Right ventricle myocardium inferior (tissue), 1 donor: Measurements from ENCODE around the gene SYNGR2. TPM values are rescaled to one million over a fixed set of nuclear protein-coding genes. Genes with fewer than 3 reads are reported as not detected.
"Not testable (repeated sequence)": the region's sequence is repeated elsewhere in the genome, so short reads cannot be mapped to it uniquely, and the experiment has no call there.

Source experiments
- ATAC-seq: fragments of 200-7000 bp; cut with Tn5 transposase; one replicate; pipeline ENCODE4 v1.9.1; 2020; ENCODE audit warnings: mild to moderate bottlenecking, moderate library complexity
- DNase-seq: peaks from one replicate; pipeline ENCODE4 v3.0.0; 2021; ENCODE audit errors: missing footprints
- intact Hi-C: fragments of 100-400 bp; cut with DNase I; formaldehyde crosslinking; loops from one replicate; pipeline ENCODE4 v1.11.0; 2022
- total RNA-seq: library from RNA; stranded (reverse); fragmentation: NEBNext Ultra II Directional; extraction: Animal tissue kit (Norgen Biotek cat#: 25700); gene quantifications from one replicate; pipeline ENCODE4 v1.2.1, GENCODE V29; 2021
- donor health status: DM: no; HTN: yes; CAD: no; lungs with severe emphysema.

Gene SYNGR2
- total RNA-seq, 1 donor from 2014 or later, result 120 TPM

DNA sequence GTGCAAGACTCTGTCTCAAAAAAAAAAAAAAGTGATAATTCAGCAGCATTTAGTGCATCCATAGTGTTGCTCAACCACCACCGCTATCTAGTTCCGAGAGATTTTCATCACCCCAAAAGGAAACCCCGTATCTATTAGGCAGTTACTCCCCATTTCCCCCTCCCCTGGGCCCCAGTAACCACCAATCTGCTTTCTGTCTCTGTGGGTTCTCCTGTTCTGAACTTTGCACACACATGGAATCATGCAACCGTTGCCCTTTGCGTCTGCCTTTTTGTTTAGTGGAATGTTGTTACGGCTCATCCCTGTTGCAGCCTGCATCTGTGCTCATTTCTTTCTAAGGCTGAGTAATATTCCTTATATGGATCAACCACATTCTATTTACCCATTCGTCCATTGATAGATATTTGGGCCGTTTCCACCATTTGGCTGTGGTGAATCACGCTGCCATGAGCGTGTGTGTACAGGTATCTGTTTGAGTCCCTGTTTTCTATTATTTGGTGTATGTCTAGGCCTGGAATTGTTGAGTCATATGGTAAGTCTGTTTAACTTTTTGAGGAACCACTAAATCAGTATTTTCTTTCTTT is 8.7 kb upstream of the SYNGR2 start:
- intact Hi-C loops, result no loop called here
- no peak for DNase-seq

DNA sequence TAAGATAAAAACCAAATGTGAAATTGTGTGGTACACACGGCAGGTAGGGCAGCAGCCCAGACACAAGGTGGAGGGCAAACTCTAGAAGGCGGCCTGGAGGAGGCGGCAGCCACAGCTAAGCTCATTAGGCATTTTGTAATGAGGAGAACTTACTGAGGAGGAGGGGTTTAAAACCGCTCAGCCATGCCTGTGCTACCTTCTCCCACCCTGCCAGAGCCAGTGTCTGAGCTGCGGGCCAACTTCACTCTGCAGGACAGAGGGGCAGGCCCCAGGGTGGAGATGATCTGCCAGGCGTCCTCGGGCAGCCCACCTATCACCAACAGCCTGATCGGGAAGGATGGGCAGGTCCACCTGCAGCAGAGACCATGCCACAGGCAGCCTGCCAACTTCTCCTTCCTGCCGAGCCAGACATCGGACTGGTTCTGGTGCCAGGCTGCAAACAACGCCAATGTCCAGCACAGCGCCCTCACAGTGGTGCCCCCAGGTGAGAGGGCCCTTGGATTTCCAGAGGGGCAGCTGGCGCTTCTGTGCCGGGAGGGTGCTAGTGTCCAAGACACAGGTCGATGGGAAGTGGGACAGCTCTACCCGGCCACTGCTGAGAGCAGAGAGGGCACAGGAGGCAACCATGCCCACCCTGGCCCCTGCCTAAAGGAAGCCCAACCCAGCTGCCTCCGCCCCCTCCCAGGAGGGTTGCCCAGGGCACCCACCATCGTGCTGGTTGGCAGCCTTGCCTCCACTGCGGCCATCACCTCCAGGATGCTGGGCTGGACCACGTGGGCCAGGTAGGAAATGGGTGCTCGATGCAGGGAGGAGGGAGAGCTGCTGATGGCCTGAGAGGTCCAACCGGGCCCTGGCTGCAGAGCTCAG is 4.3 kb upstream of the SYNGR2 start:
- ATAC-seq (no peak), DNase-seq (no peak)
- intact Hi-C loops, result no loop called here

More for the DNA sequence above, 8.7 kb upstream of the SYNGR2 start:
- ATAC-seq, result no peak

- DNase-seq (no peak), ATAC-seq (no peak)
- intact Hi-C loops, result no loop called here
Measured at GRCh38 chr17:78164748-78165607, 3.4 kb upstream of the SYNGR2 start.

DNA sequence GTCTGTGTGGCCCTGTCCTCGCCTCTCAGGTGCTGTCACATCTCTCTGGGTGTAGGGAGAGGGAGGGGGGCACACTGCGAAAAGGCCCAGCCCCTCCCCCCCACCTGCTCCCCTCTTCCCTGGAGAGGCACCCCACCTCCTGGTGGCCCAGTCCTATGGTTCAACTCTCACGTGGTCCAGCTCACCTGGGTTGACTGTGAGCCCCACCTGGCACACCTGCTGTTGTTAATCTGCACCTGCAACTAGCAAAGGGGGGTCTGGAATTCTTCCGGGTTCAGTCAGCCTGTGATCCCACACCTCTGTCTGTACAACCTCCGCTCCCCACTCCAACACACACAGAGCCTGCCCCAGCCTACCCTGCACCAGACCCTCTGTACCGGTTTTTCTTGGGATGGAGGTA is 2.0 kb upstream of the SYNGR2 start:
- DNase-seq, result no peak
- no peak for ATAC-seq
- intact Hi-C loops, result no loop called here

- DNase-seq, result no peak
- ATAC-seq, result peak; percentile 27
- intact Hi-C loops, result loop anchor here (2.0 kb wide), 1 partner anchor 24 kb away; no protein-coding TSS in a partner anchor
Measured at GRCh38 chr17:78168903-78169793, 767 bp downstream of the SYNGR2 start.

DNA sequence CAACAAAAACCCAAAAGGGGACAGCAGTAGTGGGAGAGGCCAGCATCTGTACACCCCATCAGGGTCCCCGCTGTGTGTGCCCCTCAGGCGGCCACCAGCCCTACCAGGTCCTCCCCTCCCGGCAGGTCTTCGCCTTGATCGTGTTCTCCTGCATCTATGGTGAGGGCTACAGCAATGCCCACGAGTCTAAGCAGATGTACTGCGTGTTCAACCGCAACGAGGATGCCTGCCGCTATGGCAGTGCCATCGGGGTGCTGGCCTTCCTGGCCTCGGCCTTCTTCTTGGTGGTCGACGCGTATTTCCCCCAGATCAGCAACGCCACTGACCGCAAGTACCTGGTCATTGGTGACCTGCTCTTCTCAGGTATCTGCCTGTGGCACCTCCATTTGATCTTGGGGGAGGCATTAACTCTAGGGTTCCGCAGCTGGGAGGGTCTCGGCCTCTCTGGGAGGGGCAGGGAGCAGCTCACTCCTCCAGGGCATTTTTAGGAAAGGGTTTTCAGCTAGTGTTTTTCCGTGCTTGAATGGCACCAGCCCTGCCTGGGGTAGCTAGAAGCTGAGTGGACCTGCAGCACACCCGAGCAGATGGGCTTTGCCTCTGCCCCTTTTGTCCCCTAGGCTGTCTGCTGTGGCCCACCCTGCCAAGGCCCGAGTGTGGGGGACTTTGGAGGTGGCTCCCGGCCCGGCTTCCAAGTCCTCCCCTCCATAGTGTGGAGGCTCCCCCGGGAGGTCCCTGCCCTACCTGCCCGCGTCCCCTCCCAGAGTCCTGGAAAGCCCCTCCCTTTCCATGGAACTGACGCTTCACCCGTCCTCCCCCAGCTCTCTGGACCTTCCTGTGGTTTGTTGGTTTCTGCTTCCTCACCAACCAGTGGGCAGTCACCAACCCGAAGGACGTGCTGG is 2.6 kb downstream of the SYNGR2 start:
- ATAC-seq, result no peak
- DNase-seq, result no peak
- intact Hi-C loops, result loop anchor here (5.0 kb wide), 1 partner anchor 44 kb away; the partner anchor contains the start of gene TMC6

DNA sequence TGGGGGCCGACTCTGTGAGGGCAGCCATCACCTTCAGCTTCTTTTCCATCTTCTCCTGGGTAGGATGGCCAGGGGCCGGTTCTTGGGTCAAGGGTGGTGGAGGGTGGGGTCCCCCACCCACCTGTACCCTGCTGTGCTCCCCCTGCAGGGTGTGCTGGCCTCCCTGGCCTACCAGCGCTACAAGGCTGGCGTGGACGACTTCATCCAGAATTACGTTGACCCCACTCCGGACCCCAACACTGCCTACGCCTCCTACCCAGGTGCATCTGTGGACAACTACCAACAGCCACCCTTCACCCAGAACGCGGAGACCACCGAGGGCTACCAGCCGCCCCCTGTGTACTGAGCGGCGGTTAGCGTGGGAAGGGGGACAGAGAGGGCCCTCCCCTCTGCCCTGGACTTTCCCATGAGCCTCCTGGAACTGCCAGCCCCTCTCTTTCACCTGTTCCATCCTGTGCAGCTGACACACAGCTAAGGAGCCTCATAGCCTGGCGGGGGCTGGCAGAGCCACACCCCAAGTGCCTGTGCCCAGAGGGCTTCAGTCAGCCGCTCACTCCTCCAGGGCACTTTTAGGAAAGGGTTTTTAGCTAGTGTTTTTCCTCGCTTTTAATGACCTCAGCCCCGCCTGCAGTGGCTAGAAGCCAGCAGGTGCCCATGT is 3.3 kb downstream of the SYNGR2 start:
- intact Hi-C loops, result loop anchor here (5.0 kb wide), 1 partner anchor 44 kb away; the partner anchor contains the start of gene TMC6
- not testable (repeated sequence) for ATAC-seq, DNase-seq

- ATAC-seq (peak; percentile 31), DNase-seq (peak; percentile 85)
- intact Hi-C loops, result loop anchor here (5.0 kb wide), 1 partner anchor 45 kb away; the partner anchor contains the start of gene TMC6
Measured at GRCh38 chr17:78172249-78173051, 4.1 kb downstream of the SYNGR2 start.

DNA sequence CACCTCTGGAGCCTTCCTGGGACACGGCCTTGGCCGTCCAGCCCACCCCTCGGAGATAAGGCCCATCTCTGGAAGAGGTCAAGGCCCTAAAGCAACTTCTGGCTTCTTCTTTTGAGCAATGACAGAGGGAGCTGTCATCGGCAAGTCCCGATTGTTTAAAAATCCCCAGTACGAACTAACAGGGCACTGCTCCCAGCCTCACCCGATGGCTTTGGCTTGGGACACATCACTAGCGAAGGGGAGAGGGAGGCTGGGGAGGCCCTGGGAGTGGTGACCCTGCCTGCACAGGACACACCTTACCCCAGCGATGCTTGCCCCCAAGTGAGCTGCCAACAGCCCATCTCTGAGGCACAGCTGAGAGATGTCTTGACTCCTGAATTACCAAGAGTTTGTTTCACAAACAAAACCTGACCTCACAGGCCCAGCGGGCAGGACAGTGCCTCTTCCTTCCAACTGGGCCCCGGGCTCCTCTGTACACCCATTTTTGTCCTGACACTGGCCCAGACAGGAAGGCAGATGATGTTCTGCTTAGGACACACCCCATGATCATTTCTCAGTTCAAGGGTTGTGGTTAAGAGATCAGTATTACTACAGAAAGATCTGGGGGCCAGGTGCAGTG is 4.8 kb downstream of the SYNGR2 start:
- intact Hi-C loops, result loop anchor here (5.0 kb wide), 1 partner anchor 46 kb away; the partner anchor contains the start of gene TMC6
- no peak for DNase-seq
- ATAC-seq, result peak; percentile 6

DNA sequence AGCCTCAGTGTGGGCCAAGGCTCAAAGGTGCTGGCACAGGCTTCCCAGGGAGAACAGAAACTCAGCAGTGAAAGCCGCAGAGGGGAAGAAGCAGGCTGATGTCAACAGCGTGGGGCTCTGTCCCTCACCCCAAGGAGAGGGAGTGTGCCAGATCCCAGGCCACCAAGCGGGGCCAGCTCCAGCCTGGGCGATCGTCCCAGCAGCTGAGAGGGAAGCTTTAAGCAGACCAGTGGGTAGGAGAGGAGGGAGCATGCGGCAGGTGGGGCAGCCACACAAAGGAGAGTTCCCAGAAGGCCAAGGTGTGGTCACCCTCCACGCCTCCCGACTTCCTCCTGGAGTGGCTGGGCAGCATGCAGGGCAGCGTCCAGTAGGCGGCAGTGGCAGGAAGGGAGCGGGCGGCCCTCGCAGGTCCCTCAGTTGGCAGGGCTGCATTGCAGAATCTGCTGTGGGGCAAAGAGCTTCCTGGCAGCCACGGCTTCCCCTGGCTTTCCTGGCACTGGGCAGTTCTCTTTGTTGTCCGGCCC is 6.0 kb downstream of the SYNGR2 start:
- DNase-seq, result peak; percentile 93
- intact Hi-C loops, result loop anchor here (5.0 kb wide), 1 partner anchor 47 kb away; the partner anchor contains the start of gene TMC6
- ATAC-seq, result peak; percentile 75

DNA sequence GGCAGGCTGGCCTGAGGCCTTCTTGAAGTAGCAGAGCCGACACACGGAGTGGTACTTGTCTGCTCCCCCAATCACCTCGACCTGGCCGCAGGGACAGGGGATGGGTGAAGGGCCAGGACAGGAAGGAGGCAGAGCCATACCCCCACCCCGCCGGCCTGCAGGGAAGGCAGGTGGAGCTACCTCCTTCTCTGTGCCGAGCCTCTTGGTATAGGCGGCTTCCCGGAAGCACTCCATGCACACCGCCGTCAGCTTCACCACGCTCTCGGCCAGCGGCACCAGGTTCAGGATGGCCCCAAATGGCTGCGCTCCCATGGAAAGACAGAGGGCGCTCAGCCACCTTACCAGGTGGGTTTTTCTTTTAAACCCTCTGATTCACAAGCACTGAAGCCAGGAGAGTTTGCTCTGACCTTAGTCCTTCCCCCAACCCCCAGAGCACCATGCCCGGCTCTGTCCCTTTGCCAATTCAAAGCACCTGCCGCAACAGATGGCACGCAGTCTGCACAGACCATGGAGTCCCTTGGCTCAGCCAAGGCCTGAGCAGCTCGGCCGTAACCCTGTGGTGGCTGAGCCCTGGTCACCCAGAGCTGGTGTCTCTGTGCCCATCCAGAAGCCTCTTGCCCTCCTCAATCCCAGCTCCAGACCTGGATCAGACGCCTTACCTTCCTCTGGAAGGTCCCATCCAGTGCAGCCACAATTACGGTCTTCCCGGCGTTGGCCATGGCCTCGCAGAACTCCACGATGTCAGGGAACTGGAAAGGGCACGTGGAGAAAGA is 6.7 kb downstream of the SYNGR2 start:
- ATAC-seq (no peak), DNase-seq (no peak)
- intact Hi-C loops, result loop anchor here (5.0 kb wide), 1 partner anchor 48 kb away; the partner anchor contains the start of gene TMC6

DNA sequence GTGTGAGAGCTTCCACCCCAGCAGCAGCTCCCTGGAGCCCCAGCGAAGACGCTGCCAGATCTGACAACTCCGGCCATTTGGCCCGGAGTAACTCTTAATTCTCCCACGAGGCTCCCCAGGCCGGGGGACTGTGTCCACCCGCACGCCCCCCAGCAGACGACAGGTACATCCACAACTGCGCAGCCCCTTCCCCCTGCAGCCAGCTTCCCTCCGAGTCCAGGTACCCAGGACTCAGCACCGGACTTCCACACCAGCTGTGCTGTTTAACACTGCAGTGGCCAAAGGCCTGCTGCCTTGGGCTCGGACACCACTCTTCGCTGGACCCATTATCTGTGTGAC is 7.2 kb downstream of the SYNGR2 start:
- intact Hi-C loops, result no loop called here
- DNase-seq (no peak), ATAC-seq (no peak)

DNA sequence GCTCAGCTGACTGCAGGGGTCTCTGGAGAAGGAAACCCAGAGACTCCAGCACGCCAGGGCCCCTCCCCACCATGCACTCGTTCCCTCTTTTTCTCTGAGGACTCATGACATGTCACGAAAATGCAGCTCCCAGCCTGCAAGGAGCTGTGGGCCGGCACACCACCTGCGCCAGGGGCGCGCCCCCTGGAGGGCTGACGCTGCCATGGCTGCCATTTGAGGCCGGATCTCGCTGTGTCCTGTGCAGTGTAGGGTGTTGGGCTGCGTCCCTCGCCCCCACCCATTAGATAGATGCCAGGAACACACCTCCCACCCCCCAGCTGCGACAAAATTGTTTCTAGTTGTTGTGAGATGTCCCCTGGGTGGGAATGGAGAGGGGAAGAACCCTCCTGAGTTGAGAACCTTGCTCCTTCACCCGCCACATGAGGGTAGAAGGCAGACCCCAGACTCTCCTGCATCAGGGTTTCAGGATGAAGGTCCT is 8.2 kb downstream of the SYNGR2 start:
- peak; percentile 18 for ATAC-seq
- DNase-seq, result peak; percentile 91
- intact Hi-C loops, result loop anchor here (1.0 kb wide), 1 partner anchor 64 kb away; no protein-coding TSS in a partner anchor

DNA sequence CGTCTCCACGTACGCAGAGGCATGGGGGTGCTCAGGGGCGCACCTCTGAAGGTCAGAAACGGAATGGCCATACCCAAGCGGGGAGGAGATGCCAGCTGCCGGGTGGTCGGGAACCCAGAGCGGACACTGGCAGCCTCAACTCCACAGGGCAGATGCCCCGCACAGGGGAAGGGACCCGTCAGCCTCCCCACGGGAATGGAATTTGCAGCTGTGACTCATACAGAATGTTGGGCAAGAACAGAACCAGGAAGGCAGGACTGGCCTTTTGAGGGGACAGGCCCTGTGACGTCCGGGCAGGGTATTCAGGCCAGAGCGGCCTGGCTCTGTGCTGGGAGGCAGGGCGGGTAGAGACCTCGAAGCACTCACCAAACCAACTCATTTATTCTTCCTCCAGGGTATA is 11.0 kb downstream of the SYNGR2 start:
- intact Hi-C loops, result no loop called here
- ATAC-seq (no peak), DNase-seq (no peak)
